Right kidney (tissue), 1 donor: ENCODE data around the gene MACROD2.

Source experiments
- DNase-seq: peaks from one replicate; pipeline ENCODE4 v3.0.0-alpha.2; 2016

Gene MACROD2

DNA sequence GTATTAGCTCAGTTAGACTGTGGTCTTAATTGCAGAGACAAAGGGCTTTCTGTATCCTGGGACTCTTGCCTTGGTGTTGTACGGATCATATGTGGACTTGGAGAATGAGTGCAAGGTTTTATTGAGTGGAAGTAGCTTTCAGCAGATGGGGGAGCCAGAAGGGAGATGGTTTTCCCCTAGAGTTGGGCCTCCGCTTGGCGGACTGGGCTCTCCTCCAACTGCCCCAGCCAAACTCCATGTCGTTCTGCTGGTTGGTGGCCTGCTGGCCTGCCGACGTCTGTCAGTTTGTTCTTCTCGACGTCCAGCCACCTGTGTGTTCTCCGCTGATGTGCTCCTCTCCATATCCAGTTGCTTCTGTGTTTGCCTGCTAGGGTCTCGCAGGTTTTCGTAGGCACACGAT, 531.6 kb downstream of the MACROD2 start:
- DNase-seq: no peak

DNA sequence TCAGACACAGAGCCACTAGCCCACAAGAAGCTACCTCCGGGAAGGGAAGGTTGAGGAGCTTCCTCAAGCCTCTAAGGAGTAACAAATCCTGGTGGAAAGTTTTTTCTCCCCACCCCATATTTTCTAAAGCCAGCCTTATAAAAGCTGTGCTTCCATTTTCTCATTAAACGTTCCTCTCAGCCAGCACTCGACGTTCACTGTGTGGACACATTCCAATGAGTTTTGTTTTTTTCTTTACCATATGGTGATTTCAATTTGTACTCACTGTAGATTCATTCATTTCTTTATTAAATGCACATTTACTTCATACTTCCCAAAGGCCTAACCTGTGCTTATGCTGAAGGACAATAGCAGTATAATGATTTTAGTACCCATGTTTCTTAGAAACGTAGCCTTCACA, 536.5 kb downstream of the MACROD2 start:
- DNase-seq: no peak

DNA sequence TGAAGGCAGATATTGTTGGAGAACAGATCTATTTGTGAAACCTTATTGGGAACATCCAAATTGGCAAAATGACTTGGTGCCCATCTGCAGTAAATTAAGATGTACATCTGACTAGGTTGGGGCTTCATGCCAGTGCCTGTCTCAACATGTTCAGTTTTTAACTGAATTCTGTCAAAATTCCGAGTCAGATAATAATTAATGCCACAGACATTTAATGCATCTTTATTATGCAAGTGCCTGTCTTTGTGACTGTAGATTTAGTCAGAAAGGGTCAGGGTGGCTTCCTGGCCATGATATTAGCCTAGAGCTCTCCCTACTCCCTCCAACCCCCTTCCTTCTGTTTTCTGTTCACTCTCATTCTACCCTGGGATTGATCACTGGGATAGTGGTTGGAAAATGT, 541.4 kb downstream of the MACROD2 start:
- no peak for DNase-seq

DNA sequence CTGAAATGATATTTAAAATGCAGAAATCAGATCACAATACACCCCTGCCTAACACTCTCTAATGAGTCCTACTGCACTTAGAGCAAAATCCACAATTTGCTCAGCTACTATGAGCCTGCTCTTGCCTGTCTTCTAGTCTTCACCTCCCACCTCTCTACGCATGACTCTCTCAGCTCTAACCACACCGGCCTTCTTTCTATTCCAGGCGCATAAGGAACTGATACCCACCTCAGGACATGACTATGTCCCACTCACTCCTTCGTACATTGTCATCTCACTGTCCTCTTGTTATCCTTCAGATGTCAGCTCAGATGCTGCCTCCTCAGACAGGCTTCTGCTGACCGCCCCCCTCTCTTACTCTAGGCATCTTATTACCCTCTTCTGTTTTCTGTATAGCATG, 543.1 kb downstream of the MACROD2 start:
- DNase-seq: no peak

DNA sequence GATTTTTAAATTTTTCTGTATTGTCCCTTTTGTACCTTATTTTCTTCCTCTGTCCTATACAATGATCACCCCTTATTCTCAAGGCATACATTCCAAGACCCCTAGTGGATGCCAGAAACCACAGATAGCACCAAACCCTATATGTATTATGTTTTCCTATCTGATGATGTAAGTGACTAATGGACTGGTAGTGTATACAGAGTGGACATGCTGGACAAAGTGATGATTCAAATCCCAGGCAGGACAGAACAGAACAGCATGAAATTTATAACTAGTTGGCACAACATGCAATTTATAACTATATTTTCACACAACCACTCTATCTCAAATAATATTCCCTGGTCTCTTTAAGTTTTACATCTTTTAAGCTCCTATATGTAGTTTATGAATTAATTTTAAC, 547.7 kb downstream of the MACROD2 start:
- no peak for DNase-seq

DNA sequence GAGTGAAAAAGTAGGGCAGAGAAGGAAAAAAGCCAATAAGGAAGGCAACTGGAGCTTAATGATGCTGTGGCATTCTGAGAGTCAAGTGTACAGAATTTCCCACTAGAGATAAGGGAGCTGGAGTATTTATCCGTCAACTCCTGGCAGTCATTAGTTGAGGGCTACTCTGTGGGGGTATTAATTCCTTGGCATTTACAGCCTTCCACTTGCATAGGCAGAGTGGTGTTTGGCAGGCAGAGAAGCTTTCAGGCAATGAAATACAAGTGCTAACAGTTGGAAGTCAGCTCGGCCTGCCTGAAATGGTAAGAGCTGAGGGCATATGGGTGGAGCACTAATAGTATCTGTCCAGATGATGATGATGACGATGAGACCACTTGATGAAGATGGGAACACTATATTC, 549.4 kb downstream of the MACROD2 start:
- DNase-seq: no peak

DNA sequence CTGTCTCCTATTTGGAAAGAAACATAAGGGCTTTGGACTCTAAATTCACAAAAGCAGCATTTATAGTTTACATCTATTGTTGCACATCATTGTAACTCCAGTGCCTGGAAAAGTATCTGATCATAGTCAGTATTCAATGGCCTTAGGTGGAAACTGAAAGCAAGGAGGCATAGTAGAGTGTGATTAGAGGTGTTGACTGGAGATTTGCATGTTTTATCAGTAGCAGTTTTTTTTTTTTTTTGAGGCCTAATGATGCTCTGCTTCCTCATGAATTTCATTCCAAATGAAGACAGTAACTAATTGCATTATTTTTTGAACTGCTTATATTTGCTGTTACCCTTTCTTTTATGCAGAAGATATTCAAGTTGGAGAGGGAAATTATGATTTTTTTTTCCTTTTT, 555.3 kb downstream of the MACROD2 start:
- DNase-seq: no peak

DNA sequence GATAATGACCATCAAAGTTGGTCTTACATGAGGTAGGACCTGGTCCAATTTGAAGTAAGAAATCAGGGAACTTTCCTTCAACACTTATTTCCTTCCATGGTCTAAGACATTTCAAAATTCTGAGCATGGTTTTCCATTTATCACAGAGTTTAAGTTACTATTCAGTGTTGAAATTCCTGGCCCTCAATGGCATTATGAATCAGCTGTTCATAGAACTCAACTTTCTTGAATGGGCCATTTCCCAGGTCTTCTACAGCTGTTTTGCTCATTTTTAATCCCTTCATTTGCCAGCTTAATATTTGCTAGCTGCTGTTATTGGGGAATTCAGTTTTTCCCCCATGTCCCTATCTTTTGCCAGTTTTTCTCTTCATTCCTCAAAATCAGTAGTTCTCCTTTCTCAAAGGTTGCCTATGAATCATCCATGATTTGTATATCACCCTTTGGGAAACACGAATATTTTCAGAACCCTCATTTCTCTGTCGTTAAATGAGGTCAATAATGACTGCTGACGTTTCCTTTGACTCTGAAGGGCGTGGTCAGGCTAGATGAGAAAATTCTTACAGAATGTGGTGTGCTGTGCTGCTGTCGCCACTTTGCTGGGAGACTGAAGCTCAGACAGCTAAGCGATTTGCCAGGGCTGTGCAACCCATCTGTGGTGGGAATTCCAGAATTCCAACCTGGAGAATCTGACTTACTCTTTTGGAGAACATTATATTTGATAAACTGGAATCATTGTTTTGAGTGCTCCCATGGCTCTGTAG, 558.6 kb downstream of the MACROD2 start:
- DNase-seq: no peak

DNA sequence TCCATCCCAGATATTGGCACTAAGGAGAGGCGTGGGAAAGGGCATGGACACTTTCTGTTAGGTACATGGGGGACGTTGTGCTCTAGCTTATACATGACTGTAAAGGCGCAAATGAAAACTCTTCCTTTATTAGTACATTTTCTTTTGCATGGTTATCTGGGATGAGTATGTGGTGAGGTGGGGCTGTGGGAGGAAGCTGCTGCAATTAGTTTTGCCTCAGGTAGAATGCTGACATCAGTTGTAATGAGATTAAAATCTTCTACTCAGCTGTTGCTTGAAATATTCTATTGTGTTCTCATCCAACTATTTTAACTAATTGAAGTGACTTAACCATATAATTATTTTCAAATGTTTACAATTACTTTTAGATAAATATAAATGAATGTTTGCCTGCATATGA, 560.4 kb downstream of the MACROD2 start:
- DNase-seq: no peak

DNA sequence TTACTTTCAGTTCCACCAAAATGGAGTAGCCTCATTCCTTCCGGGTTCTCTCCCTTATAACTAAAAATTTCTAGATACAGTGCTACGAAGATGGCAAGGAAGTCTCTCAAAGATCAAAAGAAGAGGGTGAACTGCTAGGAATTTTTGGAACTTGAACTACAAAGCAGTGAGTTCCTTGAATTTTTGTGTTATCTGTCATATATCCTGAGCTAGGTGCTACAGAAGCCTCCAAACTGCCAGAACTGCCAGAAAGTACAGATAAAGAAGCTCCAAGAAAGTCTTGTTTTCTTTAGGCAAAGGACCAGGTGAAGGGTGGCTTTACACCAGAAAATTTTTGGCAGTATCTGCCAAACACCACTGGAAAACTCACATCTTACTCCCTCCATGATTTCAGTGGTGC, 560.9 kb downstream of the MACROD2 start:
- DNase-seq: no peak

DNA sequence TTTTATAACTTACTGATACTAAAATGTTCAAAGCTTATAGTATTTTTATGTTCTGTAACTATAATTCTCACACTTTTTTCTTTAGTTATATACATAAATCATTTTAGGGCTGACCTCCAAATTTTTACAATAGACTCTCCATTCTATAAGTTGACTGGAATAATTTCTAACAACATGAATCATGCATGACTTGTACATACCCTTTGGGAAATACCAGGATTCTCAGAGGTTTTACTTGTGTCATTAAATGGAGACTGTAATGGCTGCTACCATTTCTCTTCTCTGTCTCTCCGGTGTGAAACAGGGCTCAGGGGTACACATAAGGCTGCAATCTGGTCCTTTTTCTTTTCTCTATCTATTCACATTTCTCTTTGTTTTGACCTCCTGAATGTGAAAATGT, 564.3 kb downstream of the MACROD2 start:
- no peak for DNase-seq

DNA sequence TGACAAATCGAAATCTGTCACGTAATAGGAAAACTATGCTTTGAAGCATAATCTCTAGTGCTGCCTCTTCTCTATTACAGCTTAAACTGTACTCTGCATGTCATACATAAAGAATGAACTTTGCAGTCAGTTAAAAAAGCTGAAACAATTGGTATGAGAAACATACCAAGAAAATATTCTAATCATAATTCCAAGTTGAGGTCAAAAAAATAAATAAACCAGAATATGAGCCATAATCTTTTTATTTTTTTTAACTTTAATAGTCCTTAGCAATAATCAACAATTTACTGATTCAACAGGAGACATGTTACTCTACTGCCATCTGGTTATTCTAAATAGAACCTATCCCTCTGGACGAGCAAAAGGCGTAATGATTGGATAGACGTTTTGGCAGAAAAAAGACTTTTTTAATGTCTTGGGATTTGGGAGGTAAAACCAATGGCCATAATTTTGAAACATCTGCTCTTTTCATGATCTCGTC, 566.5 kb downstream of the MACROD2 start:
- DNase-seq: no peak

DNA sequence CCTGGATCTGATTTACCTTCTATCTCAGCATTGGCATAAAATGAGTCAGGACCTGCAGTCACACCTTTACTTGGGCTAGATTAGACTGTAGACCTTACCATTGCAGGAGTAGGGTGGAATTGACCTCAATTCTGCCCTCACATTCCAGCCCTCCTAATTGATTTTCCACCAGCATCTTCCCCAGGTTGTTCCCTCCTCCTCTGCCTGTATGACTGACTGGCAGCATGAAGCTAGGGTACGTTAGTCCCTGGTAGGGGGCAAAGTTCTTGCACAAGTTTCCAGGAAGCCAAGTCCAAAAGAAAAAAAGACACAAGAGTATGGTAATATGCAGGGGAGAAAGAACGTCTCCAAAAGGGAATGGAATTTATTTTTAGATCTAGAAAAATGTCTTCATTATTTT, 567.7 kb downstream of the MACROD2 start:
- no peak for DNase-seq

DNA sequence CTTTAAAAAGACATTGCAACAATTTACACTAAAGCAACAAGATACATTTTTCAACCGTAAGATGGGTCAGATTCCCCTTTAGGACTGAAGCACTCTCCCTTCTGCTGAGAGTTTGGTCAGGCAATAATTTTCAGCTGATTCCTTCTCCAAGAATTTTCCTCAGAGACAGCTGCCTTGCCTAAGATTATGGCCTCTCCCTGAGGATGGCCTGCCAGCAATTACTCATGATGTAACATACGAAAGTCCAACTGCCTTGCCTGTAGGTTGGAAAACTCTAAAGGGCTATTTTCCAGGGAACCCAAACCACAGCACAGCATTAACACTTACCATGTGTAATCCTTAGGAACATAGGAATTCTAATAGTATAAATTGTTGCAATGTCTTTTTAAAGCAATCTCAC, 571.2 kb downstream of the MACROD2 start:
- no peak for DNase-seq

DNA sequence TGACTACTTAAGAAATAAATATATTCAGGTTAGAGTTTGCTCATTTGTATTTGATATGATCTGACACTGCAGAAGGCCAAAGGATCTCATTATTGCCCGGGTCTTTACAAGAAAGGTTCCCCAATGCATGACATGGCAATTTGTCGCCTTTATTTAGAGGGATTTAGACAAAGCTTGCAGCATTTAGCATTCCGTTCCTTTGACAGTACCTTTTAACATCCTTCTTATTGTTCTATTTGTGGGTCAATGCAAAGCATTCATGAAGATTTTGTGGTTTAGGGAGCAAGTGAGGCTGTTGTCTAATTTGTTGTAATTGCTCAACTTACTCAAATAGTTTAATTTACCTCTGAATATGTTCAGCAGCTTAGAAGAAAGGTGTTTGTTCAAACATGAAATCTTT, 572.9 kb downstream of the MACROD2 start:
- no peak for DNase-seq

DNA sequence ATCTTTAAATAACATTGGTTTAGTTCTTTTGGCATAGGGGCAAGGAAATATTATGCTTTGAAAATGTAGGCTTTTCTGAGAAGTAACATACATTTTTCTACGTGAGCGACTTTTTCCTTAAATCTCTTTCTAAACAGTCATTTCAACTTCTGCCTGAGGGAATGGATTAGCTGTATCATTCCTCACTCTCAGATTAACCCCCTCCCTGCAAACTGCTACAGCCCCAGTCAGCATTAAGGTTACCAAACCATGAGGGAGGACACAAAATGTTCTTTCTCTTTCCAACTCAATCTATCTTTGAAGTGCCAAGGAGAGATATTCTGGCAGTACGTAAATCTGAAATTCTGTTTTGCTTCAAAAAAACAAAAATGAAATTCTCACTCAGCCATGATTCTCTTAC, 573.4 kb downstream of the MACROD2 start:
- no peak for DNase-seq

DNA sequence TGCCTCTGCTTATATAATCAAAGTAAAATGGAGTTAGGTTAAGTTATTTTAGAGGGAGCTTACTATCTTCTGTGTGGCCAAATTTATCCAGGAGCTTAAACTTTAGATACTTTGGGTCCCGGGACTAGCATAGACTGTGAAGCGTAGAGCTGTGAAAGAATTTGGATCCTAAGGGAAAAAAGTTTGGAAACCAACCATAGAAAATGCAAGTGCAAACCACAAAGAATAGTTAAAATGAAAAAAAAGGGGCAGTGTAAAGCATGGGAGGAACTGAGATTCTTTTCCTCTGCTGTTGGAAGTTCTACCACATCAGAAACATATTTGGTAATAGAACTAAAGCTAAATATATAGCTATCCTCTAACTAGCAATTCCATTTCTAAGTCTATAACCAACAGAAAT, 574.3 kb downstream of the MACROD2 start:
- no peak for DNase-seq

DNA sequence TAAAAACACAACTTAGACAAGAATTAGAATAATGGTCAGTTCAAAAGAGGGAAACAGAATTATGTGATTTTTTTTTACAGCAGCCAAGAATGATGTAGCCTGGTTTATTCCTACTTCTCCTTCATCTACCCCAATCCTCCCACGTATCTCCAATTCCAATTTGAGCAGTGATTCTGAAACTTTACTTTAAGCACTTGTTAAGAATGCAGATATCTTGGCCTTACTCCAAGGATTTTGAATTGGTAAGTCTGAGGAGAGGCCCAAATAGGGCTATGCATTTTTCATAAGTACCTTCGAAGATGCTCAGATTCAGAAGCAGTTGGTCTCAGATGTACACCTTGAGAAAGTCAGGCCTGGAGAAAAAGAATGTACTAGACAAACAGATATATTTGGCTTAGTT, 575.5 kb downstream of the MACROD2 start:
- DNase-seq: no peak

DNA sequence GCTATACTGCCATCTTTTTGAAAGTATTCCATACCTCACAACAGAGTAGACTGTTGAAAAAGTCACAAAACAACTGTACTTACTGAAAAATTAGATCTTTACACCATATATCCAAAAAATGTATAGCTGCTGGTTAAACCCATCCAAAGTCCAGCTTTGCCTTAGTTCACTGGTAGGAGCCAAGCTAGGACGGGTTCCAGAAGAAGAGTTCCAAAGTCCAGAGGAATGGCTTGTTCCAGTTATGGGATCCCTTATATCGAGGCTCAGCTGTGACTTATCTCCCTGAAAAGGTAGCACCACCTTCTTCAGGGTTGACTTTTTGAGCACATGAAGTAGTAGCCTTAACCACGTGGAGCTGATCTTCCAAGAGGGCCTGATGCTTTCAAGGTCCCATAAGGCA, 578.4 kb downstream of the MACROD2 start:
- DNase-seq: no peak

DNA sequence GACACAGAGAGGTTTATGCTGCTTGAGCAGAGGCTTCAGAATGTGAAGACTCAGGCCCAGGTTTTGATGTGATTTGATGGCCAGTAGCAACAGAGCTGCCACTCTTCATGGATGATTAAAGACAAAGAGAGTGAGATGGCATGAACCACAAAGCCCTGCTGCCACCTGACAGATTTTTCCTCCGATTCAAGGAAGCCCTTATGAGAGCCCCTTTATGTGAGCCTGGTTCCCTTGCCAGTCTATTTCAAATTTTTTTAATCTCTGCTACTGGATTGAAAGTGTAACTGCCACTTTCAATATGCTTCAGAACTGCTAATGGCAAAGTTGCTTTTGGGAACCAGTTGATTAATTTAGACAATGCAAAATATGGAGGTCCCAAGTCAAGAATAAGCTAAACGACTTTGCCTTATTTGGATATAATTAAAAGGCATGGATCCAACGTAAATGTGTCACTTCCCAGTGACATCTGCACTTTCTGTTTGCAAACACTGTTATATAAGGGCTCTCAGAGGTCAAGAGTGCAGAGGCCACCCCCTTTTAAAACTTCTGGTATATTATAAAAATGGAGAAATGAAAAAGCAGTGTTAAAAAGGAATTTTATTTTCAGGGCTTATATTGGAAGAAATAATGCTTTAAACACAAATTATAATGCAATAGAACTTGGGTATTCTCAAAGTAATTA, 581.0 kb downstream of the MACROD2 start:
- DNase-seq: no peak

DNA sequence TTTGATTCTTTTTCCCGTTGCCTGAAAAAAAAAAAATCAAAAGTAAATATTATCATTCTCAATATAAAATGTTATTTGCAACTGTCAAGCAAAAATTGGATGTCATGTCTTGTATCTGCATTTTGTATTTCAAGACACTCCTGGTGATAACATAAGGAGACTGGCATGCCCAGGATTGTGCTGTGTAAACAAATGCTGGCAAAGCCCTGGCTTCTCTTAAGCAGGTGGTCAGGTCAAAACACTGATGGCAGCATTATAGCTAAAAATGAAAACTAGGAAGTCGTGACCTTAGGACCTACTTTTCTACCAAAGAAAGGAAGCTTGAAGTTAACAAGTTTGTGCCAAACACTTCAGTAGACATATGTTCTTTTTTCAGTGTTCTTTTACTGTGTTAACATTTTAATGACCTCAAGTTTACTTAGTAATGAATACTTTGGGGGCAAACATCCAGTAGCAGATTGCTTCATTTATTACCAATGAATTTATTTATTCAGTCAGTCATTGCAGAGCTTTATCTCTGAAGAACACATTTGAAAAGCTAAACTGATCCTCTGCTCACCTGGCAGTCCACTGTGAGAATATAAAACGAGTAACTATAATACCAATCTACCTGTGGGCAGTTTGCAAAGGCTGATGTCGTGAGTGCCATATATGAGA, 585.2 kb downstream of the MACROD2 start:
- DNase-seq: no peak

DNA sequence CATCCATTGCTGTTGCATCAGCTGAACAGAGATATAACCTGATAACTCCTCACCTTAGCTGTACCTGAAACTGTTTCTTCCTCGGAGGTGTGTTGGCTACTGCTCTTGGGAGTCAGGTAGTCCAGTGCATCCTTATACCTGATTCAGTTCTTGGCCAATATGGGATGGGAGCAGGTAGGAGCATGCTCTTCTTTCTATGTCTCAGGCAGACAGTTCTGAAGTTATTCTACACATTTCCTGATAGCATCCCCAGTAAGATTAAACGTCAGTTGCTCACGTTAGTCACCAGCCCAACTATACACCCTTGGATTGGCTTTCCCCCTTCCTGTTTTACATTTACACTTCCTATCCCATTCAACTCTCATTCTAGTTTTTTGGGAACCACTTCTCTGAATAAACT, 586.4 kb downstream of the MACROD2 start:
- DNase-seq: no peak

DNA sequence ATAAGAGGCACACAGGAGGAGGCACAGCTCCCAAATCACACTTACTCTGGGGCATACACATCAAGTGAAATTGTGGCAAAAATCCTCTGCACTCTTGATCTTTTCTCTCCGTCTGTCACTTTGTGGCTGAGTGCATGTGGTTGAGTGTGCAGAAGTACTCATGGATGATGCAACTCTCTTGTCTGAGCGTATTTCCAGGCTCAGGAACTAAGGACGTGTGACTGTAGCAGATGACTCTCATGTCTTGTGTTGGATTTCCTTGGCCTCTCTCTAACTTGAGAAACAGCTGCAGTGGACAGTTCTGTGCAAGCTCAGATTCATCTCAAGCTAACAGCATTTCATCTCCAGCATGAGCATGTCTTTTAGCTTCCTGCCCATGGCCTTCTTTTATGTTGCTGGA, 587.5 kb downstream of the MACROD2 start:
- DNase-seq: no peak

DNA sequence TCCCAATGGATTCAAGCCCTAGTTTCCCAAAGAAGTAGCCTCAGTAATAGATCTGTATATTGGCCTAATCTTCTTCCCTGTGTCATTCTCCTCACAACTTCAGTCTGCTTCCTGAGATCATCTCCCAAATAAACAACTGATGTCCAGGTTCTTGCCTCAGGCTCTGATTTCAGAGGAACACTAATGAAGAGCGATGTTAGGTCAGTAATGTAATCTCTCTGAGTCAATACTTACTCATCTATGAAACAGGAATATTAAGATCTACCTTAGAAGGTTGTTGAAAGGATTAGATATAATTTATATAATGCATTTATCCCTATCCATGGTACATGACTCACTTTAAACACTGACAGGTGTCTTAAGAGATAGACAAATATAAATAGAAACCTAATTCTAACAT, 588.1 kb downstream of the MACROD2 start:
- DNase-seq: no peak
